GM21360 (cell line): Measurements from ENCODE around the gene FGF12.

ENCODE experiments used
- ATAC-seq: cut with Tn5 transposase; IDR thresholded peaks from one replicate; pipeline ENCODE4 v1.9.1; 2021; ENCODE audit warnings: mild to moderate bottlenecking, moderate library complexity; ENCODE audit not compliant: unreplicated experiment

The FGF12 gene

GRCh38 chr3:192365571-192365970 lies 361.8 kb downstream of the FGF12 start:
- no peak for ATAC-seq

GRCh38 chr3:192364316-192364715 lies 363.0 kb downstream of the FGF12 start:
- ATAC-seq = no peak

GRCh38 chr3:192354687-192355086 lies 372.7 kb downstream of the FGF12 start:
- ATAC-seq = no peak

- no peak for ATAC-seq
Measured at GRCh38 chr3:192352142-192352541, 375.2 kb downstream of the FGF12 start.

- ATAC-seq = no peak
Measured at GRCh38 chr3:192351441-192351840, 375.9 kb downstream of the FGF12 start.

GRCh38 chr3:192340031-192340430 lies 387.3 kb downstream of the FGF12 start:
- no peak for ATAC-seq

GRCh38 chr3:192339214-192339613 lies 388.1 kb downstream of the FGF12 start:
- ATAC-seq = no peak

- ATAC-seq = no peak
Measured at GRCh38 chr3:192336286-192336685, 391.1 kb downstream of the FGF12 start.

GRCh38 chr3:192332386-192333291 lies 394.7 kb downstream of the FGF12 start:
- ATAC-seq = no peak

GRCh38 chr3:192331749-192332385 lies 395.5 kb downstream of the FGF12 start:
- no peak for ATAC-seq

GRCh38 chr3:192326656-192327055 lies 400.7 kb downstream of the FGF12 start:
- no peak for ATAC-seq

- ATAC-seq = no peak
Measured at GRCh38 chr3:192317564-192317963, 409.8 kb downstream of the FGF12 start.

- no peak for ATAC-seq
Measured at GRCh38 chr3:192313605-192314004, 413.7 kb downstream of the FGF12 start.

GRCh38 chr3:192307631-192308030 lies 419.7 kb downstream of the FGF12 start:
- no peak for ATAC-seq

GRCh38 chr3:192303235-192303634 lies 424.1 kb downstream of the FGF12 start:
- no peak for ATAC-seq

GRCh38 chr3:192302721-192303120 lies 424.6 kb downstream of the FGF12 start:
- ATAC-seq = no peak

- no peak for ATAC-seq
Measured at GRCh38 chr3:192299921-192300320, 427.4 kb downstream of the FGF12 start.

- ATAC-seq = no peak
Measured at GRCh38 chr3:192296845-192297244, 430.5 kb downstream of the FGF12 start.

GRCh38 chr3:192284443-192285072 lies 442.8 kb downstream of the FGF12 start:
- no peak for ATAC-seq

- no peak for ATAC-seq
Measured at GRCh38 chr3:192281207-192281880, 446.0 kb downstream of the FGF12 start.

GRCh38 chr3:192279664-192280063 lies 447.7 kb downstream of the FGF12 start:
- ATAC-seq = no peak
